Endothelial cell (in vitro differentiated cells): ENCODE measurements around the gene CLEC5A. TPM values are rescaled to one million over a fixed set of nuclear protein-coding genes. Genes with fewer than 3 reads are reported as not detected.
"Not testable (repeated sequence)": the region's sequence is repeated elsewhere in the genome, so short reads cannot be mapped to it uniquely, and the experiment has no call there.

Source experiments
- DNase-seq: peaks from one replicate; pipeline ENCODE4 v3.0.0; 2021; ENCODE audit warnings: low spot score
- H3K27ac Mint-ChIP-seq: one replicate; pipeline ENCODE4 v1.8.0; 2021; ENCODE audit warnings: mixed read lengths, inconsistent platforms; ENCODE audit not compliant: unreplicated experiment
- H3K27me3 Mint-ChIP-seq: one replicate; pipeline ENCODE4 v1.8.0; 2021; ENCODE audit warnings: mild to moderate bottlenecking, moderate library complexity, mixed read lengths, inconsistent platforms; ENCODE audit not compliant: unreplicated experiment
- H3K36me3 Mint-ChIP-seq: one replicate; pipeline ENCODE4 v1.8.0; 2021; ENCODE audit warnings: mild to moderate bottlenecking, low read depth, mixed read lengths, inconsistent platforms; ENCODE audit not compliant: unreplicated experiment
- H3K4me1 Mint-ChIP-seq: one replicate; pipeline ENCODE4 v1.8.0; 2021; ENCODE audit warnings: mild to moderate bottlenecking, mixed read lengths, inconsistent platforms; ENCODE audit not compliant: unreplicated experiment
- H3K4me3 Mint-ChIP-seq: one replicate; pipeline ENCODE4 v1.8.0; 2021; ENCODE audit warnings: mild to moderate bottlenecking, mixed read lengths, inconsistent platforms; ENCODE audit not compliant: unreplicated experiment
- H3K9me3 Mint-ChIP-seq: one replicate; pipeline ENCODE4 v1.8.0; 2021; ENCODE audit warnings: mixed read lengths, inconsistent platforms; ENCODE audit not compliant: unreplicated experiment
- CTCF ChIP-seq: fragments of 200-600 bp; sonication (generic); IDR thresholded peaks from one replicate; pipeline ENCODE4 v1.5.0; 2021; ENCODE audit warnings: antibody characterized with exemption; ENCODE audit not compliant: unreplicated experiment
- total RNA-seq: library from RNA; stranded (reverse); fragmentation: NEBNext Ultra II Directional; extraction: Animal tissue kit (Norgen Biotek cat#: 25700); gene quantifications from one replicate; pipeline ENCODE4 v1.2.1, GENCODE V29; 2021; ENCODE audit not compliant: unreplicated experiment

CLEC5A gene
- total RNA-seq, 1 donor from 2014 or later = not detected

- H3K27me3 Mint-ChIP-seq = no peaks in the 10 kb centered on the region
- H3K4me1 Mint-ChIP-seq = no peaks in the 10 kb centered on the region
- no peak overlapping the region for H3K27ac Mint-ChIP-seq
Observed at GRCh38 chr7:141920281-141920680, 26.5 kb downstream of the CLEC5A start.

GRCh38 chr7:141916099-141916498 lies 30.7 kb downstream of the CLEC5A start, which contains the start of gene OR9A4:
TSS of gene OR9A4 (plus strand) at chr7:141916399. CDS start at chr7:141918876, 2,477 bp downstream.
- H3K27ac Mint-ChIP-seq = no peak within 1 kb of the TSS
- TF ChIP-seq CTCF = no peak
- DNase-seq = no peak
- no peaks in the 10 kb centered on the region for H3K36me3 Mint-ChIP-seq
- no peaks in the 10 kb centered on the region for H3K4me1 Mint-ChIP-seq
- H3K4me3 Mint-ChIP-seq = no peak within 1 kb of the TSS
- no peaks in the 10 kb centered on the region for H3K9me3 Mint-ChIP-seq
- no peaks in the 10 kb centered on the region for H3K27me3 Mint-ChIP-seq

More at GRCh38 chr7:141920281-141920680, 26.5 kb downstream of the CLEC5A start:
- Mint-ChIP-seq H3K4me3 (no peak overlapping the region), H3K9me3 (no peaks in the 10 kb centered on the region), H3K36me3 (no peaks in the 10 kb centered on the region)
- no peak for TF ChIP-seq CTCF
- DNase-seq = no peak

- H3K4me3 Mint-ChIP-seq = no peak overlapping the region
- DNase-seq = no peak
- H3K4me1 Mint-ChIP-seq = no peaks in the 10 kb centered on the region
- no peaks in the 10 kb centered on the region for H3K27me3 Mint-ChIP-seq
- H3K36me3 Mint-ChIP-seq = no peaks in the 10 kb centered on the region
- no peak overlapping the region for H3K27ac Mint-ChIP-seq
- no peak for TF ChIP-seq CTCF
- H3K9me3 Mint-ChIP-seq = no peaks in the 10 kb centered on the region
Observed at GRCh38 chr7:141915565-141915964, 31.2 kb downstream of the CLEC5A start.

GRCh38 chr7:141911391-141911790 lies 35.4 kb downstream of the CLEC5A start:
- Mint-ChIP-seq H3K27me3 (no peaks in the 10 kb centered on the region), H3K4me3 (no peak overlapping the region), H3K4me1 (no peaks in the 10 kb centered on the region), H3K9me3 (no peaks in the 10 kb centered on the region), H3K36me3 (no peaks in the 10 kb centered on the region), H3K27ac (no peak overlapping the region)
- no peak for DNase-seq
- TF ChIP-seq CTCF = no peak

- no peak overlapping the region for H3K4me3 Mint-ChIP-seq
- TF ChIP-seq CTCF = no peak
- H3K36me3 Mint-ChIP-seq = no peaks in the 10 kb centered on the region
- no peaks in the 10 kb centered on the region for H3K9me3 Mint-ChIP-seq
- no peaks in the 10 kb centered on the region for H3K4me1 Mint-ChIP-seq
- no peaks in the 10 kb centered on the region for H3K27me3 Mint-ChIP-seq
- DNase-seq = no peak
- H3K27ac Mint-ChIP-seq = no peak overlapping the region
Observed at GRCh38 chr7:141906285-141906684, 40.5 kb downstream of the CLEC5A start.

GRCh38 chr7:141899366-141899765 lies 47.4 kb downstream of the CLEC5A start:
- not testable (repeated sequence) for DNase-seq, H3K4me3 Mint-ChIP-seq, H3K9me3 Mint-ChIP-seq, H3K4me1 Mint-ChIP-seq, H3K36me3 Mint-ChIP-seq, H3K27ac Mint-ChIP-seq, H3K27me3 Mint-ChIP-seq
